Sigmoid colon (tissue), 7 donors: Measurements from ENCODE around the gene SNX33. TPM values are rescaled to one million over a fixed set of nuclear protein-coding genes. Genes with fewer than 3 reads are reported as not detected.
"Not testable (repeated sequence)": the region's sequence is repeated elsewhere in the genome, so short reads cannot be mapped to it uniquely, and the experiment has no call there.

Experiments
- DNase-seq: peaks from one replicate; pipeline ENCODE4 v3.0.0-alpha.2; 2019
- H3K27ac ChIP-seq, 4 donors: fragments of 200-600 bp; sonication (generic); one replicate each; pipeline ENCODE4 v1.5.1; 2016 to 2019; ENCODE audit warnings: mild to moderate bottlenecking in 1 of 4
- H3K27me3 ChIP-seq, 3 donors: fragments of 200-600 bp; sonication (generic); one replicate each; pipeline ENCODE4 v1.5.1; 2019; ENCODE audit warnings: mild to moderate bottlenecking in 1 of 3
- H3K36me3 ChIP-seq, 4 donors: fragments of 200-600 bp; sonication (generic); one replicate each; pipeline ENCODE4 v1.5.1; 2016 to 2019
- H3K4me1 ChIP-seq, 4 donors: fragments of 200-600 bp; sonication (generic); one replicate each; pipeline ENCODE4 v1.5.1; 2017 to 2019
- H3K4me3 ChIP-seq, 4 donors: fragments of 200-600 bp; sonication (generic); one replicate each; pipeline ENCODE4 v1.5.1; 2017 to 2019; ENCODE audit warnings: mild to moderate bottlenecking in 2 of 4, moderate library complexity in 1 of 4
- H3K9me3 ChIP-seq, 4 donors: fragments of 200-600 bp in 3 of 4; sonication (generic) in 3 of 4; one replicate each; pipeline versions ENCODE4 v1.5.1 to v1.6.1; 2013 to 2019
- CTCF ChIP-seq, 4 experiments: fragments of 450-650 bp in 3 of 4; fragments of 200-600 bp in 1 of 4; IDR thresholded peaks; one replicate each; pipeline ENCODE4 v1.5.1; 2016 to 2019; ENCODE audit warnings: antibody characterized with exemption in 4 of 4, mild to moderate bottlenecking in 3 of 4, moderate library complexity in 2 of 4
- EP300 ChIP-seq, 4 donors: sonication (generic); formaldehyde crosslinking; IDR thresholded peaks; one replicate each; pipeline ENCODE4 v1.6.1; 2017; ENCODE audit warnings: antibody characterized with exemption in 4 of 4
- POLR2A ChIP-seq, 2 donors: fragments of 450-650 bp; IDR thresholded peaks; one replicate each; pipeline ENCODE4 v1.6.1; 2016; ENCODE audit warnings: antibody characterized with exemption in 2 of 2, mild to moderate bottlenecking in 2 of 2, moderate library complexity in 2 of 2
- POLR2AphosphoS5 ChIP-seq, 4 donors: sonication (generic); formaldehyde crosslinking; IDR thresholded peaks; one replicate each; pipeline ENCODE4 v1.6.1; 2017; ENCODE audit warnings: antibody characterized with exemption in 4 of 4
- WGBS, 2 donors: extraction: QIAGEN DNeasy Blood & Tissue Kit; methylation state at CpG; one replicate each; pipeline ENCODE4 v1.1.7; 2013; 5-methylcytosine and 5-hydroxymethylcytosine counted together
- intact Hi-C: fragments of 100-400 bp; cut with DNase I; formaldehyde crosslinking; loops from one replicate; pipeline ENCODE4 v1.15.1; 2023
- polyA plus RNA-seq, 3 donors: library from polyadenylated mRNA; stranded (reverse); fragments of 200-250 nt; gene quantifications; one replicate each; pipeline ENCODE4 v1.2.3, GENCODE V29; 2013
- total RNA-seq, 4 donors: library from RNA; depleted of rRNA; stranded (reverse); fragments of >200 nt; gene quantifications; one replicate each; pipeline ENCODE4 v1.1.0, GENCODE V29; 2016
- donor health status: healthy with polysubstance abuse.
- donor health status: Bipolar disorder and iron deficiency.
- donor health status: healthy.

Gene SNX33
- total and polyA plus RNA-seq, 7 donors, result 9.0 to 32.7 (median 20.9) TPM

DNA sequence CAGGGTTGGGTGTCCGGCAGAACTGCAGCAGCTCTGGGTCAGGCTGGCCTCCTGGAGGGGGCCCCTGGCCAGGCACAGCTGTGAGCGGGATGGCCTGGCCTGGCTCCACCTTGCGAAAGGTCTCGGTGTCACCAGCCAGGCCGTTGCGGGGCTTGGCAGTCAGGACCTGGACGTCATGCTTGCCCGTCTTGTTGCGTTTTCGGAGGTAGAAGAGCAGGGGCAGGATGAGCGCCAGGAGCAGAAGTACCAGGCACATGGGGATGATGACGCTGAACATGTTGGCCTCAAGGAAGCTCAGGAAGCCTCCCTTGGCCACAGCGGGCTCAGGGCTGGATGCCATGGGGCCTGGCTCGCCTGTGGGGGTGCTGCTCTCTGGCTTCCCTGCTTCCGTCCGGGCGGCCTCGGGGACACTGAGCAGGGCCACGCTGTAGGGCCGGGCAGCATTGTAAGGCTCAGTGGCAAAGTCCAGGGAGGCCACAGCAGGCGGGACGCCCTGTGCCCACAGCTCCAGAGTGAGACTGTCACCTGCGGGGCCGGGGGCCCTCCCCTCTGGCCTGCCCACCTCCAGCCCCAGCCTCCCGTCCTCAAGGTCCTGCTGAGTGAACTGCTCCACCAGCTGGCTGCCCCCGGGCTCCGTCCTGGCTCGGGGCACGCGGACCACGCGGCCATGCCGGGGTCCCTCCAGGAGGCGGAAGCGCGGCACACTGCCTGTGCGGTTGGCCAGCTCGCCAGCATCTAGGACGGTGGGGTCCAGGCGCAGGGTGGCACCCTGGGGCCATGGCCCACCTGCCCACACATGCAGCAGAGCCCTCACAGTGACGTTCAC is 28.1 kb downstream of the SNX33 start:
- Histone ChIP-seq H3K4me1 (peaks cover 0 to 62% (median 46%) of the 10 kb centered on the region in 4 donors), H3K27ac (peak overlapping the region; percentile 79 to 94 (median 92))
- TF ChIP-seq CTCF (IDR thresholded peaks at IDR 0.05) (no peak), POLR2AphosphoS5 (IDR thresholded peaks at IDR 0.05) (peak in 3 of 4 donors; percentile 25 to 43 (median 29))

GRCh38 chr15:75676688-75677464 is 29.2 kb downstream of the SNX33 start:
- intact Hi-C loops, result no loop called here
- peaks cover 0 to 54% (median 40%) of the 10 kb centered on the region in 4 donors for H3K4me1 ChIP-seq
- peaks cover 28 to 68% (median 52%) of the 10 kb centered on the region in 4 donors for H3K36me3 ChIP-seq
- no peak for DNase-seq
- no peak overlapping the region for H3K4me3 ChIP-seq
- whole genome bisulfite sequencing, 2 donors, result 88% methylated on average over 30 of the region's 30 CpGs
- no peaks in the 10 kb centered on the region for H3K27me3 ChIP-seq
- TF ChIP-seq EP300 (IDR thresholded peaks at IDR 0.05) (no peak), CTCF (IDR thresholded peaks at IDR 0.05) (no peak), POLR2AphosphoS5 (IDR thresholded peaks at IDR 0.05) (peak in 1 of 4 donors; percentile 7), POLR2A (IDR thresholded peaks at IDR 0.05) (no peak)
- peak overlapping the region in 2 of 4 donors; percentile 93 to 94 for H3K27ac ChIP-seq
- no peaks in the 10 kb centered on the region for H3K9me3 ChIP-seq

More for the DNA sequence above, 28.1 kb downstream of the SNX33 start:
- Histone ChIP-seq H3K4me3 (no peak overlapping the region), H3K9me3 (no peaks in the 10 kb centered on the region), H3K27me3 (no peaks in the 10 kb centered on the region), H3K36me3 (peaks cover 25 to 57% (median 42%) of the 10 kb centered on the region in 4 donors)
- DNase-seq, result no peak
- intact Hi-C loops, result no loop called here
- 89 to 92% methylated on average over 41 of the region's 41 CpGs for WGBS, 2 donors

DNA sequence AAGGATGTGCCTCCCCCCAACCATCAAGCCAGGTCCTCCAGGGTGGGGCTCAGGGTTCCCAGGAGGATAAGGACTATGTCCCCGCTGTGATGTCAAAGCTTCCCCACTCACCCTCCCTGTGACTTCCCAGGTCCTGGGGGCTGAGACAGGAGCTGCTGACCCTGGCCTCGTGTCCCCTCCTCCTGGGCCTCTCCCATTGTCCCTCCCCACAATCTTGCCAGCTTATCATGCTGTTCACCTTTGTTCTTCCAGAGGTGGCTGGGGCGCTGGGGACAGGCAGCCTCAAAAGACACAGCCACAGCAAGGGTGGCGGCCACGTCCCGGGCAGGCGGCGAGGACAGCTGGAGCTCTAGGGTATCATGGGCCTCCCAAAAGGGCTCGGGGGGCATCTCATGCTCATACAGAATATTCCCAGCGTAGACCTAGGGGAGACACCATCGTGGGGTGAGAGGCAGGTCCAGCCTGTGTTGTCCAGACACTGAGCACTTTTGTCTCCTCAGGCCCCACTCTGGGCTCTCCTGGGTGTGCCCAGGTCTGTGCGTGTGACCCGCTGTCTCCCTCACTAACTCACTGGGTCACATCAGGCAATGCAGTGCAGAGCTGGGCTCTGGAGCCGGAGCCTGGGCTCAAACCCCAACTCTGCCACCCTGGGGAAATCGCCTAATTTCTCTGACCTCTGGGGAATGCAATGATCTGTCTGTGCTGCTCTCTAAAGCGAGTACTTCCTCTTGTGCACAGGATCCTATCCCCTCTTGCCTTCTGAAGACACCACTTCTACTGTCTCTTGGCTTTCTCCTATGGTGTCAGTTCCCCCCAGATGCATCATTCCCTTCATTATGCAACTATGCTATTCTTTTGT is 30.0 kb downstream of the SNX33 start:
- Histone ChIP-seq H3K4me1 (peaks cover 0 to 46% (median 32%) of the 10 kb centered on the region in 4 donors), H3K27me3 (no peaks in the 10 kb centered on the region), H3K9me3 (no peaks in the 10 kb centered on the region), H3K4me3 (no peak overlapping the region), H3K36me3 (peaks cover 36 to 76% (median 59%) of the 10 kb centered on the region in 4 donors), H3K27ac (peak overlapping the region in 2 of 4 donors; percentile 93 to 94)
- TF ChIP-seq CTCF (IDR thresholded peaks at IDR 0.05), result no peak
- no peak for TF ChIP-seq POLR2A (IDR thresholded peaks at IDR 0.05)
- no peak for TF ChIP-seq EP300 (IDR thresholded peaks at IDR 0.05)
- no peak for TF ChIP-seq POLR2AphosphoS5 (IDR thresholded peaks at IDR 0.05)
- 56 to 76% methylated on average over 16 of the region's 16 CpGs for WGBS, 2 donors
- DNase-seq, result no peak
- intact Hi-C loops, result no loop called here

GRCh38 chr15:75678324-75678690 is 30.6 kb downstream of the SNX33 start:
- peaks cover 38 to 82% (median 60%) of the 10 kb centered on the region in 4 donors for H3K36me3 ChIP-seq
- intact Hi-C loops, H3K4me3 ChIP-seq, H3K9me3 ChIP-seq, H3K27ac ChIP-seq, H3K27me3 ChIP-seq, DNase-seq: not testable (repeated sequence)
- peaks cover 0 to 40% (median 26%) of the 10 kb centered on the region in 4 donors for H3K4me1 ChIP-seq
- 86 to 97% methylated on average over 6 of the region's 6 CpGs for WGBS, 2 donors
